ENCODE data around the gene FBXO42.

GRCh38 chr1:16286122-16286521 lies 66.2 kb downstream of the FBXO42 start:
- TF ChIP-seq BRF2 (CRISPR knock-in tag; IDR thresholded peaks at IDR 0.05) (no peak), MIXL1 (CRISPR knock-in tag; IDR thresholded peaks at IDR 0.05) (no peak)
